Stimulated activated naive CD4-positive, alpha-beta T cell (primary cell): ENCODE data around the gene HIP1.
"Not testable (repeated sequence)": the region's sequence is repeated elsewhere in the genome, so short reads cannot be mapped to it uniquely, and the experiment has no call there.

ENCODE experiments used
- DNase-seq, 6 experiments: peaks; one replicate each; lab custom pipeline; 2025; lab: John Stamatoyannopoulos, UW

HIP1 gene

GRCh38 chr7:75686551-75686950 lies 52.2 kb downstream of the HIP1 start:
- DNase-seq, result no peak

GRCh38 chr7:75682052-75682451 lies 56.7 kb downstream of the HIP1 start:
- not testable (repeated sequence) for DNase-seq

GRCh38 chr7:75679060-75679459 lies 59.7 kb downstream of the HIP1 start:
- DNase-seq, result no peak

- DNase-seq, result no peak
Measured at GRCh38 chr7:75669579-75669978, 69.2 kb downstream of the HIP1 start.

GRCh38 chr7:75667938-75668337 lies 70.8 kb downstream of the HIP1 start:
- DNase-seq, result no peak

- no peak for DNase-seq
Measured at GRCh38 chr7:75663302-75663907, 75.3 kb downstream of the HIP1 start.

- no peak for DNase-seq
Measured at GRCh38 chr7:75662579-75663301, 76.0 kb downstream of the HIP1 start.

- DNase-seq, result no peak
Measured at GRCh38 chr7:75660566-75661215, 78.0 kb downstream of the HIP1 start.

- no peak for DNase-seq
Measured at GRCh38 chr7:75658802-75659201, 79.9 kb downstream of the HIP1 start.

GRCh38 chr7:75658369-75658768 lies 80.4 kb downstream of the HIP1 start:
- DNase-seq, result no peak

GRCh38 chr7:75657866-75658265 lies 80.9 kb downstream of the HIP1 start:
- DNase-seq, result no peak

- no peak for DNase-seq
Measured at GRCh38 chr7:75656740-75657139, 82.0 kb downstream of the HIP1 start.

- DNase-seq, result no peak
Measured at GRCh38 chr7:75655536-75655935, 83.2 kb downstream of the HIP1 start.

GRCh38 chr7:75654855-75655254 lies 83.9 kb downstream of the HIP1 start:
- DNase-seq, result no peak

GRCh38 chr7:75653651-75654050 lies 85.1 kb downstream of the HIP1 start:
- DNase-seq, result no peak

- no peak for DNase-seq
Measured at GRCh38 chr7:75652788-75653187, 86.0 kb downstream of the HIP1 start.

GRCh38 chr7:75650681-75651080 lies 88.1 kb downstream of the HIP1 start:
- DNase-seq, result no peak

- DNase-seq, result no peak
Measured at GRCh38 chr7:75650062-75650461, 88.7 kb downstream of the HIP1 start.

GRCh38 chr7:75649462-75649861 lies 89.3 kb downstream of the HIP1 start:
- DNase-seq, result no peak

GRCh38 chr7:75647709-75648438 lies 90.9 kb downstream of the HIP1 start:
- DNase-seq, result no peak

GRCh38 chr7:75646571-75647102 lies 92.1 kb downstream of the HIP1 start:
- DNase-seq, result no peak

GRCh38 chr7:75645570-75645969 lies 93.2 kb downstream of the HIP1 start:
- no peak for DNase-seq
